Activated CD4-positive, alpha-beta T cell treated with anti-CD3 and anti-CD28 coated beads, Interleukin-2, amount 50 U/mL, for 4 hours (primary cell): ENCODE measurements around the gene MAP3K2.

ENCODE experiments used
- DNase-seq, 2 experiments: peaks; one replicate each; pipeline ENCODE4 v3.0.0-alpha.2; 2020

Gene MAP3K2

DNA sequence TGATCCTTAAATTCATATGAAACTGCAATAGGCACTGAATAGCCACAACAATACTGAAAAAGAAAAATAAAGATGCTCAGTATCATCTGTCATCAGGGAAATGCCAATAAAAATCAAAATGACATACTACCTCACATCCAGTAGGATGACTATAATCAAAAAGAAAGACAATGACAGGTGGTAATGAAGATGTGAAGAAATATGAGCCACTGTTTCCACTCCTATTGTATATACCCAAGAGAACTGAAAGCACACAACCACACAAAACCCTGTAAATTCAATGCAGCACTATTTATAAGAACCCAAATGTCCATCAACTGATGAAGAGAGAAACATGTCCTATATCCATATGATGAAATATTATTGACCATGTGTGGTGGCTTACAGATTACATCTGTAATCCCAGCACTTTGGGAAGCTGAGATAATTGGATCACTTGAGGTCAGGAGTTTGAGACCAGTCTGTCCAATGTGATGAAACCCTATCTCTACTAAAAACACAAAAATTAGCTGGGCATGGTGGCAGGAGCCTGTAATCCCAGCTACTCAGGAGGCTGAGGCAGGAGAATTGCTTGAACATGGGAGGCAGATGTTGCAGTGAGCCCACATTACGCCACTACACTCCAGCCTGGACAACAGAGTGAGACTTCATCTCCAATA, 39.9 kb downstream of the MAP3K2 start:
- no peak for DNase-seq

DNA sequence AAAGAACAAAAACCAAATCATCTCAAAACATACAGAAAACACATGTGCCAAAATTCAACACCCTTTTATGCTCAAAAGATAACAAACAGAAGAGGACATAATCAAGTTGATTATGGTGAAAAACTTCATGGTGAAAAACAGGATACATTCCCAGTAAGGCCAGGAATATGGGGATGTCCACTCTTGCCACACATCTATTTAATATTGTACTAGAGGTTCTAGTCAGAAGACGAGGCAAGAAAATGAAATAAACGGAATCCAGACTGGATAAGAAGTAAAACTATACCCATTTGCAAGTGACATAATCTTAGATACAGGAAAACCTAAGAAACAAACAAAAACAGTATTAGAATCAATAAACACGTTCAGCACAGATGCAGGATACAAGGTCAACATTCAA, 40.8 kb downstream of the MAP3K2 start:
- DNase-seq: no peak

DNA sequence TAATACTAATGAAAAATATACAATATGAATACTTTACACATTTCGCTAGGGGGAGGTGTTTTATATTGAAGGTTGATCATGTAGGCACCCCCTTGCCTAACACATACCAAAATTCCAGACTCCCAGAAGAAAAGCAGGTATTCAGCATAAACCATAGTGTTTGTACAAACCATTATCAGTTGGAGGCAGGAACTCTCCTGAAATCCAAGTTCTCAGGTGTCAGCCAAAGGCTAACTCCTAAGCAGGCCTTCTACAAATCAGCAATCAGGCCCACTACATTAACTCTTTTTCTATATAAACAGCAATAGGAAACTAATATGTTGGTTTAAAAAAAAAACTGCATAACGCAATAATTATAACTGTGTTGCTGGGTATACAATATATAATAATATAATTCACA, 44.5 kb downstream of the MAP3K2 start:
- no peak for DNase-seq

DNA sequence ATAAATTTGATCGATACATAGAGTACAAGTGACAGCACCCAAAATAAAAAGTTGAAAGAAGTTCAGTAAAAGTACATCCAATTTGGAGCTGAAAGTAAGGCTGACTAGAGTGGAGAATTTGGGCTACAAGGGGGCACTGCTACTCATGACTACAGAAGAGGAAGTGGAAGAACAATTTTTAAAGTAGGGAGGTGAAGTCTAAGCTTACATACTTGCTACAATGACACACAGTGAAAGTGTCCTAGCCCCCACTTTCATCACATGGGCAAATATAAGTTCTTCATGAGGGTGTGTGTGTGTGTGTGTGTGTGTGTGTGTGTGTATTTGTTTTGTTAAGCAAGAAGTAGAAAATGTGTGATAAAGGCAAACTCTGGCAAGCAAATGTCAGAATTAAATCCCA, 45.7 kb downstream of the MAP3K2 start:
- no peak for DNase-seq

DNA sequence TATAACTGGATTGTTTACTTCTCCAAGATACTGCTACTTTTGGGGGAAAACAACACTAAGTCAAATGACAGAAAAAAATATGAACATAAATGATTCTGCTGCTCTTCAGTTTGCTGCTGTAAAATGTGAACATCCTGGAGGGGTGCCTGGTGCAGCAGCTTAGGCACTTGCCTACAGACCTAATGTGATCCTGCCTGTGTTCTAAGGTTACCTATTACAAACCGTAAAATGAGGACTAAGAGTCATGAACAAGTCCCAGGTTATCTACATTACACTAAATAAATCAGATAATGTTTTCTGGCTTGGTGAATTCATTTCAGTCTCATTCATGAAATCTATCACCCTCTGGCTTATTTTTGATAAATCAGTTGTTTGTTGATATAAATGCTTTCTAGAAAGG, 55.4 kb downstream of the MAP3K2 start:
- DNase-seq: no peak

DNA sequence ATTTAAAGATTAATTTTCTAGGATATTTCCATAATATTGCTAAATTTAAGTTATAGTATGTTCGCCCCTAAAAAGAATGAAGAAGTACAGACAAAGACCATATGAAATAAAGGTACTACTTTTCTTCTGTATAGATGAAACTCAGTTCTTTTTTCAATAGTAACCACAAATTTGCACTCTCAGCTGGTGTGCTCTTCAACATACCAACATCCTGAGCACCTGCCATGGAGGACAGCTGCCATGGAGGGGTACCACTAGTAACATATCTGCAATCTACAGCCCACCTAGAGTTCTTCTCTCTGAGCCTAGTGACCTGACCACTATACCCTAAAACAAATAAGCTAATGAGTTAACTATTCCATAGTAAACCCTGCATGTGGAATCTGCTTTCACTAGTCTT, 57.0 kb downstream of the MAP3K2 start:
- DNase-seq: no peak

DNA sequence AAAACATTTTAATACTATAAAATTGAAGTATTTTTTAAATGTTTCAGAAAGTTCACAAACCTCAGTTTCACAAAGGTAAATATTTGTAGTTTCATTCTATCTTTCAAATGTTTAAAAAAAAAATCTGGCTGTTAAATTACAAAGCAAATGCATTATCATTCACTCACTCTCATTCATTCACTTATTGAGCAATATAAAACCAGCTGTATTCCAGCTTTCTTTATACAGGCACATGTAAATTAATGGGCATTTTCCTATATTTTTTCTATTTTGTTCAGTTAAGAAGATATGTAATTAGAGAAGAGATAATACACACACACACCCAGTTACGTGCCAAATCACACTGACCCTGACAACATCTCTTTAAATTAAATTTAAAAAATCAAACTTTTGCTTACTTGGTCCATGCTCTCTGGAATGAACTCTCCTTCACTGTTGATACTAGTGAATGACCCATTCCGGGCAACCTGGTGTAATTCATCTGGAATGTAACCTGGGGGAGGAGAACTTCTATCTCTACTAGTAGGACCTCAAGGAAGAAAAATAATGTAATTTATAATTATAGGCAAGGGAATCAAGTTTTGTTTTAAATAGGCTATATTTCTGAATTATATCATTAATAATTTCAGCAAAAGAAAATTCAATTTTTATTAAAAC, 61.4 kb downstream of the MAP3K2 start:
- DNase-seq: no peak

DNA sequence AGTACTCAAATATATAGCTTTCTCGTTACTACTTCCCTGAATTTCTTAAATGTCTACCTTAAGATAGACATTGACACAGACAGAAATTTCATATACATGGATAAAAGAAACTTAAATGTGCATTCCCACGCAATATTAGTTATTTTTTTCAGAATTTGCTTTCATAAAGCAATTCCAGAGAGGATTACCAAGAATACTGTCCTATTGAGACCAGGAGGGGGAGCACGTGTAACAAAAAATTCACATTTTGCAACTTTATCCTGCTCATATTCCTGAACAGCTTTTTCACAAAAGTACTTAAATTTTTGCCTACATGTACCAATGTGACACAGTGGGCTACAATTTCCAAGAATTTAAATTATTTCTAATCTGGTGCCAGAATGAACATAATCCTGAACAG, 63.1 kb downstream of the MAP3K2 start:
- DNase-seq: no peak

DNA sequence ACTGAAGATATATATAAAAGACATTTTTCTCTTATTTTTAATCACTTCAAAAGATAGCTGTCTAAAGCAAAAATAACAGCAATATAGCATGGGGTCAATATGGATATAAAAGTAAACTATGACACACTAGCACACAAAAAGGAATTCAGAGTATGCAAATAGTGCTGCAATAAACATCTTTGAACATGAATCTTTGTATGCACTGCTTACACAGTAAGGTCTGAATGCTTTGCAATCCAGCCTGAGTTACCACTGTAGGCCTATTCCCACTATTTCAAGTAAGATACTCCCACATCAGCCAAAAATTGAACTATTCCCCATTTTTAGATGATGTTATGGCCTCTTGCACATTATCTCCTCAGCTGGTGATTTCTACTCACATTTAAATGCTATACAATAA, 66.5 kb downstream of the MAP3K2 start:
- no peak for DNase-seq

DNA sequence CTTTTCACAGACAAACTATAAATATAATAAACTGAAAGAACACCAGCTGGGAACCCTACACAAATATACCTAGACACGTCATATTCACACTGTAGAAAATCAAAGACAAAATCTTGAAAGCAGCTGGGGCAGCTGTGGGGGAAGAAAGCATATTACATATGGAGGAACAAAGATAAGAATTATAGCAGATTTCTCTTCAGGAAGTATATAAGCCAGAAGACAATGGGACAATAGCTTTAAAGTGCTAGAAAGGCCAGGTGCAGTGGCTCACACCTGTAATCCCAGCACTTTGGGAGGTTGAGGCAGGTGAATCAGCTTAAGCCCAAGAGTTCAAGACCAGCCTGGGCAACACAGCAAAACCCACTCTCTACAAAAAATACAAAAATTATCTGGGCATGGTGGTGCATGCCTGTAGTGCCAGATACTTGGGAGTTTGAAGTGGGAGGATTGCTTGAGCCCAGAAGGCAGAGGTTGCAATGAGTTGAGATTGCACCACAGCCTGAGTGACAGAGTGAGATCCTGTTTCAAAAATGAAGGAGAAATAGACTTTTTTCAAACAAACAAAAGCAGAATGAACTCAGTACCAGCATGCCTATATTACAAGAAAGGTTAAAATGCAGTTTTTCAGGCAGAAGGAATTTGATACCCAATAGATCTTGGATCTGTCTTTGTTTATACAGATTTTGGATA, 67.0 kb downstream of the MAP3K2 start:
- no peak for DNase-seq

DNA sequence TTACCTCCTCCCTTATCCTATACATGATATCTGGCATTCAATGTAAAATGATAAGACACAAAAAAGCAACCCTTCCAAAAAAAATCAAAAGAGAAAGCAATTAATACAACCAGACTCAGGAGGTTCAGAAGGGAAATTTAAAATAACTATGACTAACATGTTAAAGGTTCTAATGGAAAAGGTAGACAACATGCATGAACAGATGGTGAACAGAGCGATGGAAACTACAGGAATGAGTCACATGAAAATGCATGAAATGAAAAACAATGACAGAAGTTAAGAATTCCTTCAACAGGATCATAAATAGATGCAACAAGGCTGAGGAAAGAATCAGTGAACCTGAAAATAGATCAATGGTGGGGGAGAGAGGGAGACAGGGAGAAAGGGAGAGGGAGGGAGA, 67.7 kb downstream of the MAP3K2 start:
- no peak for DNase-seq

DNA sequence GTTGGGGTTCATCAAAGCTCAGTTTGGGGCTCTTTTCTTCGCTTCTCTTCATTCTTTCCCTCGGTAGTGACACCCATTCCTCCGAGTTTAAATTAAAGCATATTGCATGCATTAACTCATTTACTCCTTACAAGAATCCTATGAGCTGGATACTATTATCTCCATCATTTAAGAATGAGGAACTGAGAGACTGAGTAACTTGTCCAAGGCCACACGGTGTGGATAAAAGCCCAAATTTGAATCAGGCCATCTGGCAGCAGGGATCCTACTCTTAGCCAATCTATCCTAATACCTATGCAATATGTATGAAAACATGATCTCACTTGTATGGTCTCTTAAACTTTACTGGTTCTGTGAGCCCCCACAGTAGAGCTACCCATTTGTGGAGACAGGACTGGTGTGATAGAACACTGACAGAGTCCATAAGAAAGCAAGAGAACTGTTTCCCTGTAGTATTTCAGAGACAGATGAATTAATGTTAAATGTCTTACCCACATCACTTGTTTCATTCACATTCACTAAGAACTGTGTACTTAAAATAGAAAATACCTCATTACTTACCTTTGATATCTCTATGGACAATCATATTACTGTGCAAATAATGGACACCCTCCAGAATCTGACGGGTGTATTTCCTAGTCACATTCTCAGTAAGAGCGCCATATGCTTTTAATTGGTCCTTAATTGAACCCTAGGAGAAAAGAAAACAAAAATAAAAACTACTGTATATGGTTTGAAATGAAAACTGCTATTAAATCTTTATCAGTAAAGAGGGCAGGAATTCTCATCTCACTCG, 73.4 kb downstream of the MAP3K2 start:
- DNase-seq: no peak

DNA sequence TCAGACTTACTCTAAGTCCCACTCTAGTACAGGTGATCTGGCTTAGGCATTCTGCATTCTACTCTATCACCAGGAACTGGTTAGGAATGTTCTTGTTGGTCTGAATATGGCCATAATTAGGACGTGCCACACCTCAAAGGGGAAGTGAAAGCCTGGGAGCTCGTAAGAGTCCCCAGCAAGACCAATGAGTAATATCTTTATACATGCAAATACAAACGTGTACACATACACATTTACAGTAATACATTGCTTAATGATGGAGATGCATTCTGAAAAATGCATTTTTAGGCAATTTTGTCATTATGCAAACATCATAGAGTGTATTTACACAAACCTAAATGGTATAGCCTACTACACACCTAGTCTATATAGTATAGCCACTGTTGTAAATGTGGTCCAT, 74.4 kb downstream of the MAP3K2 start:
- no peak for DNase-seq

DNA sequence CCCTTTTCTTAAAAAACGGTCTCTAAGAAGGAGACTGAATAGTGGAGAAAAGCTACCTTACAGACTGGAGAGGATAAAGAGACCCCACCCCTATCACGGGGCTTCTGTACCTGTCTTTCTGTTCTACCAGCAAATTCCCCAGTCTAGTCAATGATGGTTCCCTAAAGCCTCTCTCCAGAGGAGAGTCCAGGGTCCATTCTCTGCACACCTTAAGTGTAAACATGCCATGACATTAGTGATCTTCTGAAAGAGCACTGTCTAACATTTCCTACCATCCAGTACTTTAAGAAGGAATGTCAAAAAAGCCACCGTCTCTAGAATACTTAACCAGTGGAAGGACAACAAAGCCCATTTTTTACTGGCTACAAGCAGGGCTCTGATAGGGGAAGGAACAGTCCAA, 76.8 kb downstream of the MAP3K2 start:
- no peak for DNase-seq

DNA sequence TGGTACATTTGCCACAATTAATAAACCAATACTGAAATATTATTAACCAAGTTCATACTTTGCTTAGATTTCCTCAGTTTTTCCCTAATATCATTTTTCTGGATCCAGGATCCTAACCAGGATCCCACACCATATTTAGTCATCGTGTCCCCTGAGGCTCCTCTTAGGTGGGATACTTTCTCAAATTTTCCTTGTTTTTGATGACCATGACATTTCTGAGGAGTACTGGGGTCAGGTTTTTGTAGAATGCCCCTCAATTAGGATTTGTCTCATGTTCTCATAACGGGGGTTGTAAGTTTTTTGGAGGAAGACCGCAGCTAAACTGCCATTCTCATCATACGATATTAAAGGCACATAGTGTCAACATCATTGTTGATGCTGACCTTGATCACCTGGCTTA, 78.3 kb downstream of the MAP3K2 start:
- DNase-seq: no peak

DNA sequence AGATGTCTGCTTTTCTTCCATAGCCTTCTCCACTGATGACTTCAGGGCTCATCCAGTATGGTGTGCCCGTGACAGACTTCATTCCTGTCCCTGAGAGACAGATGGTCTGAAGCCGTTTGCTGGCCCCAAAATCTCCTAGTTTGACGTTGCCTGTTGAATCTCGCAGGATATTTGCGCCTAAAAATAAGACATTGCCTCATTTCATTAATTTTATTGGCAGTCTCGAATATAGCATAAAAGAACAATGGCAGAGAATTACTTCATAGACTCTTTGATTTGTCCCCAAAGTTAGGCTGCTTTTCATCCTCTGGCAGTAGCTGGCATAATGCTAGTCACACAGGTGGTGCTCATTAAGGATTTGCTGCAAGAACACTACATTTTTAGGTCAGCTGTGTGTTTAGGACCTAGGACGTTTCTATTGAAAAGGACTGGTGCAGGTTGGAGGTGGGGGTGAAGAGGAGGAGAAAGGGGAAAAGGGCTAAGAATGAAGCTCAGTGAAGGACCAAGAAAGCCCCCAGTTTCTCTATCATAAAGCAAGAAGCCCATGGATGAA, 79.1 kb downstream of the MAP3K2 start:
- no peak for DNase-seq

DNA sequence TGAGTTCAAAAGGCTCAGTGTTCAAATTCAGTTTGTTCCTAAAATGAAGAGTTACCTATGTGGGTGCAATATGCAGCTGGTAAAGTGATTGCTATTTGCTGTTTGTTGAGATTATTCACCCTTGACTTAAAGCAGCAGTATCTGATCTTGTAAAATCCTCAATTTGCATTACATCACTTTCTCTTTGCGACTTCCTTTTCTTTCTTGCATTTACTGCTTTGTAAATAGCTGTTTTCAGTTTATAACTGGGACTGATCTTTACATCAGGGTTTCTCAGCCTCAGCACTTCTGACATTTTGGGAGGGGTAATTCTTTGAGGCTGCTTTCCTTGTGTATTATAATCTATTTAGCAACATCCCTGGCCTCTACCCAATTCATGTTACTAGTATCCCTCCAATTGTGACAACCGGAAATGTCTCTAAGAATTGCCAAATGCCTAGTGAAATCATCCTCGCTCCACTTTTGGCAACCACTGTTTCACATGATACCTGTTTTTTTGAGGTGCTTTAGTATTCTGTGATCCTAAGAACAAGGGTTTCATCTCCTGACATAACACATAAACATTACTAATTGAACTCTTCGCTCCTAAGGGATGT, 81.7 kb downstream of the MAP3K2 start:
- no peak for DNase-seq

DNA sequence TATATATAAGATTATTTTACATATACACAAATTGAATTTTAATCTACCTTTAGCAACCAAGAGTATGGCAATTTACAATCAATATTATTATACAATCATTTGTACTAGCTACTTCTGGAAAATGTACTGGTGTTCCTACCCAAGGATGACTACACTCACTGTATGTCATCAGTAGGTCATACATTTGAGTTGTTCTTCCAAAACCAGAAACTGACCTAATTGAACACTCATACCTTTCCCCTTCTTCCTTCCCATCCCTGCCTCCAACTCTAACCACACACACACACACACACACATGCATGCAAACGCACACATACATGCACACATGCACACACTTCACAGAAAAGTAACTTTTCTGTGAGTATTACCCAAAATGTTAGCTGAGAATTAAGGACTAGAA, 85.6 kb downstream of the MAP3K2 start:
- no peak for DNase-seq

DNA sequence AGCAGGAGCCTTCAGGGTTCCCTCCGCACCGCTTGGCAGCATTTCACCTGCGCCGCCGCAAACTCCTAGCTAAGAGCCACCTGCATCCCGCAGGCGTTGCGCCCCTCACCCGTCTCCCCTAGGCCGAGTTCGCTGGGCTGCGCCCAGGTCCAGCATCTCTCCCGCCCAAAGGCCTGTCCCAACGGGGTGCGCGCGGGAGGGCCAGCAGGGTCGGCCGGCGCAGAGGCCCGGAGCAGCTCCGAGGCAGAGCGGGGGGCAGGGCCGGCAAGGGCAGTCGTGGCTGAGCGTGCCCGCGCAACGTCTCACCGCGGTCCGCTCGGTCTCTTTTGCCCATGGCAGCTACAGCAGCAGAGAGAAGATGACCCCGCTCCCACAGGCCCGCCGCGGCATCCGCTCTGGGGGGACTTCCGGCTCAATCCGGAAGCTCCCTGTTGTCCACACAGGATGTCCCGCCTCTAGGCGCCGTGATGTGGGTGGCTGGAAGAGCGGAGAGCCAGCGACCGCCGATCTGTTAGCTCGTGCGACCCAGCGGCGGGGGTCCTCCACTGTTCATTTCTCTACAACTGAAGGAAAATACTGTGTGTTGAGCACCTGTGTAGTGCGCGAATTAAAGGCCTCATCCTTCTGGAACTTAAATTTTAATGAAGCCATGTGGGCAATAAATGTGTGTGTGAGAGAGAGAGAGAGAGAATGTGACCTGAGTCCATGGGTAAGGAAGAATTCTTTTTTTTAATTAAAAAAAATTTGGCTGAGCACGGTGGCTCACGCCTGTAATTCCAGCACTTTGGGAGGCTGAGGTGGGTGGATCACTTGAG, 93.8 kb downstream of the MAP3K2 start, which contains the start of gene ERCC3:
TSS of gene ERCC3 (minus strand) at position 397 of the 815 bp plus-strand sequence. CDS start at position 334, 63 bp downstream.
- peak; percentile 71 to 75 for DNase-seq

DNA sequence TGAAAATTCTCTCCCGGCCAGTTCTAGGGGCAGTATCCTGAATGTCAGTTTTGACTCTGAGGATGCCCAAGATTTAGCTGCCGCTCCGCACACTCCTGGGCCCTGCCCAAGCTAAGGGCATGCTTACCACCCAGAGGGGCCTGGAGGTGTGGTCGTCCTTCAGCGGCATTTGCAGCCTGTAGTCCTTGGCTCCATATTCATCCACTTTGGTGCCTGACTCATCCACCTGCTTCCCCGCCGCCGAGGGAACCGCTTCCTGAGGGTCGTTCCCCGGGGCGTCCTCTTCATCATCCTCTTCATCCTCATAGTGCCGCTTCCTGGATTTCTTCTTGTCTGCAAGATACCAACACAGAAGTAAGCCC, 94.4 kb downstream of the MAP3K2 start:
- DNase-seq: peak in 1 of 2 experiments; percentile 3

DNA sequence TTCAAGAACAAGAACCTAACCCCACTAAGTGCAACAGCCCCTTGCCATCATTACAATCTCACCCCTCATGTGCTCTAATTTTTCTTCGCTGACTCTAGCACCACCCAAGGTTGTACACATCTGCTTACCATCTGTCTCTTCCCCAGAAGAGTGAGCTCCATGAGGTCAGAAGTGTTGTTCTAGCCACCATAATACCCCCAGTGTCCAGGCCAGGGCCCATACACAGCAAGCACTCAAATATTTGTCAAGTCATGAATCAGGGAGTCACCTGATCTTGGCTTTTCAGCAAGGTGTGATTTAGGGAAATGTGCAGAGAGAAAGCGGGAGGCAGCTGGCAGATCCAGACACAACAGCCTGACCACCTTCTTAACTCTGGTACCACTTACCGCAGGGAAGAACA, 99.5 kb downstream of the MAP3K2 start:
- no peak for DNase-seq

DNA sequence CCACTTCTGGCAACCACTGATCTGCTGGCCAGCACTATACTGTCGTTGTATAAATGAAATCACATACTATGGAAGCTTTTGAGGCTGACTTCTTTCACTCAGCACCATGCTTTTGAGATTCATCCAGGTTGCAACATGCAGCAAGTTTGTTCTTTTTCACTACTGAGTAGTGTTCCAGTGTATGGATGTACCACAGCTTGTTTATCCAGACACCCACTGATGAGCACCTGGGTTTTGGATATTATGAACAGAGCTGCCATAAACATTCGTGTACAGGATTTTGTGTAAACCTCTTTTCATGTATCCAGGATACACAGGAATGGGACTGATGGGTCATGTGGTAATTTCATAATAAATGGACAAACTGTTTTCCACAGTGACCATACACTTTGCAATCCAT, 104.5 kb downstream of the MAP3K2 start:
- DNase-seq: no peak
